NT2/D1 (cell line): ENCODE results near the gene ELOVL6.

Experiments
- SUZ12 ChIP-seq: IDR thresholded peaks from 2 replicates; pipeline ENCODE4 v1.6.1; 2011; ENCODE audit not compliant: insufficient read length, insufficient read depth; ENCODE audit errors: extremely low read depth
- ZNF274 ChIP-seq: IDR thresholded peaks from 2 replicates; pipeline ENCODE4 v1.6.1; 2011; ENCODE audit warnings: mild to moderate bottlenecking, low read depth, low read length

- TF ChIP-seq ZNF274, result no peak
- TF ChIP-seq SUZ12, result no peak
Observed at GRCh38 chr4:110171971-110172370, 26.4 kb downstream of the ELOVL6 start.
